HG02571 (cell line): ENCODE measurements around the gene RSPO3.

ENCODE experiments used
- ATAC-seq: cut with Tn5 transposase; IDR thresholded peaks from one replicate; pipeline ENCODE4 v1.9.1; 2021; ENCODE audit warnings: mild to moderate bottlenecking, moderate library complexity; ENCODE audit not compliant: unreplicated experiment

Gene RSPO3

DNA sequence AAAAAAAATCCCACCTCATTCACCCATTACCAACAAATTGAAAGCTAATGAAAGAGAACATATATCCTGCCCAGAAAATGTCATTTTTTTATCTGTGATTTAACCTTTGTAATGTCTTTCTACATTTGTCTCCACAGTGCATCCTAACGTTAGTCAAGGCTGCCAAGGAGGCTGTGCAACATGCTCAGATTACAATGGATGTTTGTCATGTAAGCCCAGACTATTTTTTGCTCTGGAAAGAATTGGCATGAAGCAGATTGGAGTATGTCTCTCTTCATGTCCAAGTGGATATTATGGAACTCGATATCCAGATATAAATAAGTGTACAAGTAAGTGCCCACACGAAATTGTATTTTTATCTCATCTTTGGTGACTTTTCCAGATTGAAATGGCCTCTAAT, 30.0 kb downstream of the RSPO3 start:
- no peak for ATAC-seq

DNA sequence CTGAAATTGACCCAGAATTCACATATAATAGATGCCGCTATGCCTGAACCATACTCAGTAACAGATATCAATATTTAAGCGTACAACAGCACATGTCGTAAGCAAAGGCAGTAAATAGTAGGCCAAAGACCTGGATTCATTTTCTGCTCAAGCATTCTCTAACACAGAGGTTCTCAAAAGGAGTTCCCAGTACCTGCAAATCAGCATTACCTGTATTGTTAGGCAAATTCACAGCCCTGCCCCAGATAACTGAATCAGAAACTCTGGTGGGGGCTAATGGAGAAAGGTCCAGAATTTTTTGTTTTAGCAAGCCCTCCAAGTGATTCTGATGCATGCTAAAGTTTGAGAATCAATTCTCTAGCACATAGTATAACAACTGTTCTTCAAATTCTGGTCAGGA, 36.0 kb downstream of the RSPO3 start:
- ATAC-seq, result no peak

DNA sequence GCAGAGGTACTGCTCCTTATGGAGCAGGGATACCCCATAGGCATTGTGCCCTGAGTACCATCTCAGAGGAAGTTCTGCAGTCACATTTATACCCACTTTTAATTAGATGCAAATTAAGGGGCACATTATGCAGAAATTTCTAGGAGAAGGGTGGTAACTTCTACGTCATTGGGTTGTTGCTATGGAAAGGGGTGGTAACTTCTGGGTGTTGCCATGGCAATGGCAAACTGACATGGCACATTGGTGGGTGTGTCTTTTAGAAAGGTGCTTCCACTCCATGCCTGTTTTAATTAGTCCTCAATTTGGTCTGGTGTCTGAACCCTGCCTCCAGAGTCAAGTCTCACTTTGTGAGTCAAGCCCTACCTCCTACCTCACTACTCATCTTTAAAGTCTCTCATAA, 42.0 kb downstream of the RSPO3 start:
- ATAC-seq, result no peak

- no peak for ATAC-seq
These were observed 44.4 kb downstream of the RSPO3 start for GRCh38 chr6:127162836-127163235.

DNA sequence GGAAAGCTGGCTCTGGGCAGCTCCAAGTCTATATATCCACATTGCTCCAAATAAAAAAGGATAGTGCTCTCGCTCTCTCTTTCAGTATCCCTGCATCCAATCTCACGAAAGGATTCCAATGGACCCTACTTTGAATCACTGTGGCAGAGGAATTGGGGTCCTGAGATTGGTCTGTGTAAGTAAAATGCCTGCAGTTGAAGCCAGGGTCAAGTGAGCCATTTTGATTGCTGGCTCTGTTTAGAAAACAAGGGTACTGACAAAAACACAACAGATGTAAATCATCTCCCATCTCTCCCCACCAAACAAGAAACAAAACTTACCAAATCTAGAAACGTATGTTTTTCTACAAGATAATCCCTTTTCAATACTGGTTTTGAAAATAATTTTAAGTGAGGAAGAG, 45.6 kb downstream of the RSPO3 start:
- ATAC-seq, result no peak

DNA sequence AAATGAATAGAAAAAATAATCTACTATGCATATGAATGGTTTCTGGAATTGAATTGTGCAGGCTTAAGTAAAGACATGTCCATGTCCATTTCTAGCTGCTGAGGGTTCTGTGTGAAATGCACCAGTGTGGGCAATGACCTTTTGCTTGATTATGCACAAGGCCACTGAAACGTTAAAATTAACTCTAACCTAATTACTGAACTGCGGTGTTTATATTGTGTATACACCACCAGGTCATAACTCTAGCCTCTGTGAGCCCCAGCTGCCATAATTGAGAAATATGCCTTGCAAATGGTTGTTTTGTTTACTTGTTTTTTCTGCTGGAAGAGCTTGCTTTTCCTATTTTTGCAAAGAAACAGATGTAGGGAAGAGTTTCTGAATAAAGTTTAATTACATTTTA, 46.1 kb downstream of the RSPO3 start:
- no peak for ATAC-seq

DNA sequence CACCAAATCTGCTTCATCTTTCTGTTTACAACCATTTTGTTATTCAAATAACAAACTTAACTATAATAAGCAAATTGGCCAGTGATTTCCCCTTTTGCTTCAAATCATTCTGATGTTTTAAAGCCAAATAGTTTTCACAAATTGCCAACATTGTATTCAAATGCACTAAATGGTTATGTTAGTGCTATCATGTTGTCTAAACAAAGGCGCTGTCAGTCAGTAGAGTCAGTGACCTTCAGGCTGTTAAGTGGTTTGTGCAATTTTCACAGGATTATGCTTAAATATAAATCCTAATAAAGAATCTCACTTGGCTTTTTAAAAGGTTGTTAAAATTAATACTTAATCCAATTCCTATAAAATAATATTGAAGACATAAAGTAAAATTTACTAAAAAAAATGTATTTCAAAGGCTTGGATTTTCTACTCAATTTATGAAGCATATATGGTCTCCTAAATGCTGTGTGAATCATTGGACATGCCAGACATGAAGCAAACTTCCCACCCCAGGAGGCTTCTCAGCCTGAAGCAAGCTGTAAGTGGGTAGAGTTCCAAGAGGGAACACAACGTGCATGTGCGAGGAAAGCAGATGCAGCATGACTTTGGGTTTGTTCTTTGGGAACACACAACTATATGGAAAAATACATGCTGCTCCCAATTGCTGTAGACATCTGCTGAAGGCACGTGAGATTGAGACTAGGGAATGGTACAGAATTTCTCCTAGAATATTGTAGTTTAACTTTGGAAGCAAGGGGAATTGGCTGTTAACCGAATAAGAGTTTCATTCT, 54.9 kb downstream of the RSPO3 start:
- ATAC-seq, result no peak

DNA sequence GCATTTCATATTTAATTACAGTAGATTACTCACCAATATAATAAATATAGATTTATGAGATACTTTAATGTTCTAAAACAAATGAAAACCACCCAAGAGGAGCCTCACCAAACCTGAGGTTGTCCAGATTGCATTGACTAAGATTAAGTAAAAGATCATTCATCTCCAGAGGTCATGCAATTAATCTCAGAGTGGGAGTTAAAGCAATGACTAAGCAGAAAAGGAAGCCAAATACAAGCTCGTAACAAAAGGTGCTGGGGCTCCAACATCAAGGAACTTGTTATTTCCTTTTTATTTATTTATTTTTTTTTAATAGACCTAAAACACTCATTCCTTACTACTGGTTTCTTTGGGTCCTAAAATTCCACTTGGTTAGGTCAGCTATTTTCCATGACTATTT, 57.7 kb downstream of the RSPO3 start:
- no peak for ATAC-seq

- no peak for ATAC-seq
These were observed 58.8 kb downstream of the RSPO3 start for GRCh38 chr6:127177030-127177922.

GRCh38 chr6:127177923-127178231, 59.4 kb downstream of the RSPO3 start:
- ATAC-seq, result no peak

- ATAC-seq, result no peak
These were observed 60.3 kb downstream of the RSPO3 start for GRCh38 chr6:127178746-127179145.

DNA sequence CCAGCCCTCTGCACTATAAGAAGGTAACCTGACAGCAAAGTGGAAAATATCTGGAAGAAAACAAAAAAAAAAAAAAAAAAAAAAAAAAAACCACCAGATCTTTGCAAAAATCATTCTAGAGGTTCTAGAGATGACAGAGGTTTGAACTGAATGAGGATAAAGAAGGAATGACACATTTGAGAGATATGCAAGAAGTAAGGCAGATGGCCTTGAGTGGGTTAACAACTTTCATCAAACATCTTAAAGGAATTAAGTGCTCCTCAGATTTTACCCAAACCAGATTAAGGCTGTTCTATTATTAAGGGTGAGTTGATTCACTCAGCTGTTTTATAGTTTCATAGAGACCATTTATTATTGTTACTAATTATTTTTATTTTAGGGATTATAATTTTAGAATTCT, 62.0 kb downstream of the RSPO3 start:
- no peak for ATAC-seq

- no peak for ATAC-seq
These were observed 64.0 kb downstream of the RSPO3 start for GRCh38 chr6:127182501-127182900.

- no peak for ATAC-seq
These were observed 67.0 kb downstream of the RSPO3 start for GRCh38 chr6:127185437-127185995.

DNA sequence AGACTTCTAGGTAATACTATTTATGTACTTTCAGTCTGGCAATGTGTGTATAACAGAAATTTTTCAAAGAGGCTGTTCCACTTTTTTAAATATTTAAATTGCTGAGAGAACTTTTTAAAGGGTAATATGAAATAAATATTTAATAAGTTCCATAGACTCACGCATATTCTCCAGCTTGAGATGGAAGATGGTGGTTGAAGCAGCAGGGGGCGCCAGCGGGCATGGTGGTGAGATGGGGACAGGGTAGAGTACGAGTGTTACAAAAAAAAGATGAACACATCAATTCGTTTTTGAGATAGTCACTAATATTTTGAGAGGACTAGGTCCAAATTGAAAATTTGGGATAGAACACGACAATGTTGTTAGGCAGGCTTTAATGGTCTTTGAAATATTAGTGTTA, 68.4 kb downstream of the RSPO3 start:
- ATAC-seq, result no peak

DNA sequence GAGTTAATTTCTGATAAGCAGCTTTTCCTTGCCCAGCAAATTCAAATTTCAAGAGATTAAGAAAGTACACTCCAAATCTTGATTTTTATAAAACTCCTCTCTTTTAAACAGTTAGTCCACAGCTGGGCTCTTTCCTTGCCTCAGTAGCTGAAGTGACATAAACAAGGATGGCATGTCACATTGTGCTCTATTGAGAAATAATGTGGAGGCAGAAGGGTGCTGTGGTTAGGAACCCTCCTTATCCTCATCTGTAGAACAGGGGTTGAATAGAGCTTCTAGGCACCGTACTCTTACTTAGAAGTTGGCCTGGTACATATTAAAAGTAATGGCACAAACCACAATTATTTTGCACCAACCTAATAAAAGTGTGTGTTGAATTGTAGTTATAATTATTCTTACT, 70.3 kb downstream of the RSPO3 start:
- no peak for ATAC-seq

- ATAC-seq, result no peak
These were observed 72.1 kb downstream of the RSPO3 start for GRCh38 chr6:127190552-127190951.

DNA sequence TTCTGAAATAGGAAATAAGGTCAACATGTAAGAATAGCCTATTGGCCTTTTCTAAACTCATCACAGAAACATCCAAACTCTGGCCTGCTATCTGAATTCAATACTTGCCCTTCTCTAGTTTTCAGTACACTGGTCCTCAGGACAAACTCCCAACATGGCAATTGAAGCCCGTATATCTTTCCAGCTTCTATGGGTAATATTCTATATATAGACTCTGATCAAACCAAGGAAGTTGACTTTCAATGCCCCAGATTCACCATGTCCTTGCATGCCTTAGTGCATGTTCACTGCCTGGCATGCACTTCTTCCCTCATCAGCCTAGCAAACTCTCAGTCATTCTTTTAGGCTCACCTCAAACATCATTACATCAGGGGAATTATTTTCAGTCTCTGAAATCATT, 73.2 kb downstream of the RSPO3 start:
- no peak for ATAC-seq

GRCh38 chr6:127192911-127193541, 74.6 kb downstream of the RSPO3 start:
- ATAC-seq, result no peak

- ATAC-seq, result no peak
These were observed 77.4 kb downstream of the RSPO3 start for GRCh38 chr6:127195833-127196232.

DNA sequence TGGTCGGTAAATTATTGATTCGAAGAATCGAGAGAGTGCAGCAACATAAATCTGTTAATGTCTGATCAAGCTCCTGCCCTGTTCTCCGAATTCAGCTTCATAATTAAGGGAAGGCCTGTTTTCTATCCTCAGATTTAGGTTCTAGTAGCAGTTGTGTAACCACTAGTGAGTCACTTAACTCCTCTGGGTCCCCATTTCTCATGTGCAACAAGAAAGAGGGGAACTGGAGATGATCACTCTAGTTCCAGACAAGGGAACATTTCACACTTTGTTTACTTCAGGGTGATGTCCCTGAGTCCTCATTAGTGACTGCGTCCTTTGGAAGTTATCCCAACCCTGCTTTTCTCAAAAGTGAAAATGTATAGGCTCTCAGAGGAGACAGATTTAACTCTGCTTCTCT, 80.1 kb downstream of the RSPO3 start:
- no peak for ATAC-seq

DNA sequence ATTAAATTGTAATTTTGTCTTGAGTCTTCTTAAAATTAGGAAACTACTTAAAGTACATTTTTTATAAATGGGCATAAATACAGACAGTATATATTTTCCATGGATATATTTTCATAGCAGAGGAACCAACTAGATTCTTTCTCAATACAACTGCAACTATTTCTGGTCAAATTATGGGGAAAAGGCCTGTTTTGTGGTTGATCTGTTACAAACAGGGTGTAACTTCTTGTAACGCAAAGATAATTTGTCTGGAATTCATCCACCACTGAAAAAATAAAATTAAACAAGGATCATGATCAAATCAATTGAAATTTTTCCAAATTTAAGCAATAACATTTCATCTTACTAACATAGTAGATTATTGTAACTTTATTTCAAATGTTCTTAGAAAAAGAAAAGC, 81.0 kb downstream of the RSPO3 start:
- ATAC-seq, result no peak
